GM19240 (cell line): ENCODE results near the gene SERPINA4.
"Not testable (repeated sequence)": the region's sequence is repeated elsewhere in the genome, so short reads cannot be mapped to it uniquely, and the experiment has no call there.

ENCODE experiments used
- DNase-seq: peaks from one replicate; pipeline ENCODE4 v3.0.0; 2011; ENCODE audit warnings: low spot score; ENCODE audit not compliant: insufficient read length

SERPINA4 gene

DNA sequence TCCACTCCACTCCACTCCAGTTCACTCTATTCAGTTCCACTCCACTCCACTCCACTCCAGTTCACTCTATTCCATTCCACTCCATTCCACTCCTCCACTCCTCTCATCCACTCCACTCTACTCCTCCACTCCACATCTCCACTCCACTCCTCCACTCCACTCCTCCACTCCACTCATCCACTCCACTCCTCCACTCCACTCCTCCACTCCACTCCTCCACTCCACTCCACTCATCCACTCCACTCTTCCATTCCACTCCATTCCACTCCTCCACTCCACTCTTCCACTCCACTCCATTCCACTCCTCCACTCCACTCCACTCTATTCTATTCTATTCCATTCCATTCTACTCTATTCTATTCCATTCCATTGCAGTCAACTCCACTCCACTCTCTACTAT lies 29.8 kb downstream of the SERPINA4 start:
- no peak for DNase-seq

DNA sequence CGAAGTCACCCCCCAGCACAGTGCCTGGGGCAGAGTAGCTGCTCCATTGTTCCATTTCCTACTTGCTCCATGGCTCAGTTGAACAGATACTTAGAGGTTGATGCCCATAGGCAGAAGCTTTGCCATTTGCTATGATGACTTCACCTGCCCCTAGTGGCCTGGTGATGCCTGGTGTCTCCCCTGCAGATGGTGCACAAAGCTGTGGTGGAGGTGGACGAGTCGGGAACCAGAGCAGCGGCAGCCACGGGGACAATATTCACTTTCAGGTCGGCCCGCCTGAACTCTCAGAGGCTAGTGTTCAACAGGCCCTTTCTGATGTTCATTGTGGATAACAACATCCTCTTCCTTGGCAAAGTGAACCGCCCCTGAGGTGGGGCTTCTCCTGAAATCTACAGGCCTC lies 30.6 kb downstream of the SERPINA4 start:
- no peak for DNase-seq

DNA sequence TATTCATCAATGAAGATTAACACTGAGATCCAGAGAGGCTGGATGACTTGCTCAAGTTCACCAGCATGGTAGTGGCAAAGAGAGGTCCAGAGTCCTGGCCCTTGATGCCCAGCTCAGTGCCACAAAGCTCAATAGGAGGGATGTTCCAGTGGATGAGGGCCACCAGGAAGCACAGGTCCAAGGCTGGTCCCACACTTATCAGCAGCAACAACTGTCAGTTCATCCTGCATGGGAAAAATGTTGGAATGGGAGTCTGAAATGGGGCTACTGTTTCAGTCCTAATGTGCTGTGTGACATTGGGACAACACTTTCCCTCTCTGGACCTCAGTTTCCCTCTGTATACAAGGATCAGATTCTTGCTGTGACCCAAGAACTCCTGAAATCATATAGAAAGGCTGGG lies 31.2 kb downstream of the SERPINA4 start:
- DNase-seq: no peak

DNA sequence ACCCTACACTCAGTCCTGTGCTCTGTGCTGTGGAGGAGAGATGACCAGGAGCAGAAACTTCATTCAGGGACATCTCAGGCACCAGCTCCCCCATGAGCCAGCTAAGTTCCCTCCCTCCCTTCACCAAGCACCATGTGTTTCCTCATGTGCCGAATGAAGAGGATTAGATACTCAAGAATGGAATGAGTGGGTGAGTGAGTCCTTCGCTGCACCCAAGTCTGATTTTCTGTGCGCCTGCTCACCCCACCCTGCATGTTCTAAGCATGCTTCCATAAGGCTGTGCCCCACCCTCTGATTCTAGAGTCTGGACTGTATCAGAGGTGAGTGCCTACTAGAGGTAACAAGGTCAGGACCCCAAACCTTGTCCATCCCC lies 32.1 kb downstream of the SERPINA4 start:
- no peak for DNase-seq

DNA sequence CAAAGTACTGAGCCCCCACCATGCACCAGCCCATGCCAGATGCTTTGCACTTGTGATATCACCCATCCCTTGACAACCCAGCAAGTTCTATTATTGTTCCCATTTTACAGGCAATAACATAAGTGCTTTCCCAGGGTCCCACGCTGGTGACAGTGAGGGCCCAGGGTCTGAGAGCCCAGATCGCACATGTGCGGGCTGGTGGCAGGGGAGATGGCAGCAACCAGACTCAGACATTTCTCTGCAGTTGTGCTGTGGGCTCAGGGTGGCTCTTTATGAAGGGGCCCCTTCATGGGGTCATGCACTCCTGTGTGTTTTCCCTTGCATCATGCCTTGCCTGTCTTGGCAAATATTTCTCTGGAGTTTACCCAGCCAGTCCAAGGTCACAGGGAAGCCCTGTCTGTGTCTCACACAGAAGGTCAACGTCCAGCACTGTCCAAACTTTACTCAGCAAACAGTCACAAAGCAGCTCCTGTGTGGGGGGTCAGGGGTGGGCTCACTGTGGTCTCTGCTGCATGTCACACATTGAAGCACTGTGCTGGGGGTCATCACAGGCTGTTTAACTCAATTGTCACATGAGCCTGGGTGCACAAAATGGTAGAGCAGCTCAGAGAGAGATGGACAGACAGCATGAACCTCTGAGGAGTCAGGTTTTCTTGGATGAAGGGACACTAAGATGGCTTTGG lies 32.6 kb downstream of the SERPINA4 start:
- no peak for DNase-seq

DNA sequence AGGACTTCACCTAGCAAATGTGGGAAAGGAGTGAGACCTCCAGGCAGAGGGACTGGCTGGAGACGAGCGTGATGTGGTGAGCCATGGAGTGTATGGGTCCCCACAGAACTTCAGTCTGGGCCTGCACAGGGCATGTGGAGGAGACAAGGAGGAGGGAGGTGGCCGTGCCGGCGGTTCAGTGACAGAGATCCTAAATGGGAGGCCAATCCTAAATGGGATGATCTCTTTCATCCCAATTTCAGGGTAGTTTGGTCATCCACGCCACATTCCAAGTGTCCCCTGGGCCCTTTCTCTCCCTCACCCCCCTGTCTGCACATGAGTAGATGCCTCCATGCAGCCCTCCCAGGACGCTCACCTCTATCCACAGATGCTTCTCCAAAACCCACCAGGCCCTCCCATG lies 33.2 kb downstream of the SERPINA4 start:
- DNase-seq: no peak

DNA sequence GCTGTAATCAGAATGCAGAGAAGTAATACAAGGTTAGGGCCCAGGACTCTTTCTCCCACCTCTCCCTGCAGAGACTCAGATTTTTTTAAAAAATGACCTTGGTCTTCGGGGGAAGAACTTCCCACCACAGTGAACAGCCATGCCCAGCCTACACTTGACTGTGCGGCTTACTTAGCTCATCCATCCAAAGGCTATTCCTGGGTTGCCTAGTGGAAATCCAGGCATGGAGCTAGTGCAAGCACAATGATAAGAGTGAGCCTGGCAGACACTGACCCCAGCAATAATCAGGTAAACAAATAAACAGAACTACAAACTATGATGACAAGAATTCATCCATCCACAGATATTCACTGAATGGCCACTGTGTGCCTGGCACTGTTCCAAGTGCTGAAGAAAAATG lies 34.7 kb downstream of the SERPINA4 start:
- DNase-seq: no peak

DNA sequence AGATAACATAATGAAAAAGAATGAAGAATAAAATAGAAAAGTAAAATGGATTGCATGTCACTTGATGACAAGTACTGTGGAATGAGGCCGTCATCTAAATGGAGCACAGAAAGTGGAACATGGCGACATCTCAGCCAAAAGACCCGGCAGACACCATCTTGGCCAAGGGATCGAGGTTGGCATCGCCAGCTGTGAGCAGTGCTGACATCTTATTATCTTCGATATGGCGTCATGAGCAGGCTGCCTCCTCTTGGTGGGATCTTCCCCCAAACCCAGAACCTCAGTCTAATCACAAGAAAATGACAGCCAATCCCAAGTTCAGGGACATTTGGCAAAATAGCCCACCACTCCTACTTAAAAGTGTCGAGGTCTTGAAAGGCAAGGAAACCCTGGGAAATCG lies 35.1 kb downstream of the SERPINA4 start:
- DNase-seq: no peak

DNA sequence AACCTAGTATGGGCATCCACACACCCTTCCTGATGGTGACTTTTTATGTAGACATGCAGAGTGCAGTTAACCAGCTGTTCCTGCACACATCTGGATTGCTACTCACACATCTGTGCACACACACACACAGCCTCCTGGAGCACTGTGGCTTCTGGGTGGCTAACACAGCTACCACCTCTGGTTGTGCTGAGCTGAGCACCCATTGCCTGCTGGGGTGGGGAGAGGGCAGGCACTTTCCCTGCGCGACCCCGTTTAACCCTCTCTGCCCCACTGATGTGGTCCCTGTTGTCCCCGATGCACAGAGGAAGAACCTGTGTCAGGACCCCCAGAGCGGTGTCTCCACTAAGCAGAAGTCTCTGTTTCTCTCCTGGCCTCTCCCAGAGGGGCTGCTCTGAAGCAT lies 36.5 kb downstream of the SERPINA4 start:
- DNase-seq: no peak

DNA sequence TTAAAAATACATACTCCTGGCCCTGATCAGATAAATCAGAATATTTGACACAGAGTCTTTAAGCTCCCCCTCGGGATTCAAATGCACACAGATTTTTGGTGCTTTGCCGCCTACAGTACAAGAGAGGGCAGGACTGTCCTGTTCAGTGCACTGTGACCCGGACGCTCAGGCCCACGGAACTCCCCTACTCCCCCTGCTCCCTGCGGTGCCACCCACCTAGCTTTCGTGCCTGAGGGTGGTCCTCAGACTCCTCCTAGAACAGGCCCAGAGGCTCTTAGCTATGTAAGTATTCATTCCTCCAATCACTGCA lies 37.2 kb downstream of the SERPINA4 start:
- DNase-seq: no peak

DNA sequence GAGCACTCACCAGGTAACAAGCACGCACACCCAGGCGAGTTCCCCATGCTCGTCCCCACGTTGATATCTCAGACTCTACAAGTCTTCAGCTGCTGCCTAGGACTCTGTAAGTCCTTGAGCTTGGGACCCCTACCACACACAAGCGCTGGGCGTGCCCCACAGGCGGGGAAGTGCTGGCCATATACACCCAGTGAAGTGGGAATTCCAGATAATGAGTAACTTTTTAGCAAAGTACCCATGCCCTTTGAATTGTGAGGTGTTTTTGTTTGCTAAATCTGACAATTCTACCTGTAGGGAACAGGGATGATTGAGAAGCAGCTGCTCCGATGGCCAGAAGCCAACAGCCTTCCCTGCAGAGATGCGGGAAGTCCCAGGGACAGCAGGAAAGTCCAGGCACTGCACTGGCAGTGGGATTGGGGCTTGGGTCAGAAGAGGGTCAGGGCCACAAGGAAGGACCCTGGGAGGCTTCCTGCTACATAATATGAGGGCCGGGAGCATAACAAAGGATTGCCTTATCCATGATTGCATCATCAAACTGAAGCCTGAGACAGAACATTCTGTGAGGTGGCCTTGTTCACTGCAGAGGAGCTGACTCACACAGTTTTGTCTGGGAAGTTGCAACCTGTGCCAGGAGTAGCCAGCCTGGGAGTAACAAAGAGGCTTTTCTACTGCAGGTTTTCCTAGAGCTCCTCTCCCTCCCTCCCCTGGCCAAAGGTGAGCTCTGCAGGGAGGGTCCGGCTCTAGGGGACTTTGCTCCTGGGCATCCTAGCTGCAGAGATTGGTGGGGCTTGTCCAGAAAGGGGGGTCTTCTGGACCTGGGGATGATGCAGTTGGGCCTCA lies 37.8 kb downstream of the SERPINA4 start:
- no peak for DNase-seq

DNA sequence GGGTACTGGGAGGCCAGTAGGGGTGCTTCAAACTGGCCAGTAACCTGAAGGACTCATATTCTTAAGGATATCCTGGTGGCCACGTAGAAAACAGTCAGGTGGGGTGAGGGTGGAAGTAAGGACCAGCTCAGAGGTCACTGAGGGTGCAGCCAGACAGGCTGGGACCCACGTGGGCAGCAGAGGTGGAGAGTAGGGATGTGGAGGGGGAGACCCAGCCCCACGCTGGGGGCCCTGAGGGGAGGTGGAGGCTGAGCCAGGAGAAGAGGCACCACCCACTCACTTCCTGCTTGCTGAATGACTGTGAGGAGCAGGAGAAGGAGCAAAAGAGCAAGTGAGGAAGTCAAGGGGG lies 38.4 kb downstream of the SERPINA4 start:
- DNase-seq: no peak

DNA sequence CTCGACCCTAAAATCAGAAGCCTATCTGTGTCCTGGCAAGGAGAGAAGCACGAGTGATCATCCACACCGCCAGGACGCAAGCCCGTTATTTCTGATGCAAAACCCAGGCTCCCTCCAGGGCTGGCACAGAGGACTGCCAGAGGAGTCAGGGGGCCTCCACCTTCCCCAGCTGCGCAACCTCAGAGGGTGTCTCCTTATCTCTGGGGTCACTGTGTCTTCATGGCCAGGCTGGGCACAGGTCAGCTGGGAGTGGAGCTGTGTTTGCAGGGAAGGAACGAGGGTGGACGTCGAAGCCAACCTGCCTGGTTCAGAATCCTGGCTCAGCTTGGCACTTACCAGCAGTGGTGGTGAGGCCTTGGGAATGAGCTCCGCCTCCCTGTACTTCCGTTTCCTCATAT lies 38.9 kb downstream of the SERPINA4 start:
- DNase-seq: no peak

DNA sequence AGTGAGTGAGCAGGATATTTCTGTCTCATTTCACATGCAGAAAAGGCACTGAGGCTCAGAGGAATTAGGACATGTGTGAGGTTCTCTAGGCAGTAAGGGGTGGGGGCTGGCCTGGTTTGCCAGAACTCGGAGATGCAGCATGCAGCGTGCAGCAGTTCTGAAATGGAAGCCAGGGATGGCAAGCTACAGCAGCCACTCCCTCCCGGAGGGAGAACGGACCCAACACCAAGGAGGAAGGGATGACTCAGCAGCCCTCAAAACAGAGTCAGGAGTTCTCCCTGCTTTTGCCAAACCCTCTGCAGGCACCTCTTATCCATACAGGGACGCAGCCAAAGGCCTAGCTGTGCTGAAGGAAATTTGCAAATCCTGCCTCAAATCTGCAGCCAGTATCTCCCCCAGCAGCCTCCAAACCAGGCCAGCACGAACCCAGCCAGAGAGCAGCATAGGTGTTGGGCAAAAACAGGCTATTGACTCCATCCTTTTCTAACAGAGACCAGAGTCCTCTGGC lies 40.7 kb downstream of the SERPINA4 start:
- DNase-seq: no peak

DNA sequence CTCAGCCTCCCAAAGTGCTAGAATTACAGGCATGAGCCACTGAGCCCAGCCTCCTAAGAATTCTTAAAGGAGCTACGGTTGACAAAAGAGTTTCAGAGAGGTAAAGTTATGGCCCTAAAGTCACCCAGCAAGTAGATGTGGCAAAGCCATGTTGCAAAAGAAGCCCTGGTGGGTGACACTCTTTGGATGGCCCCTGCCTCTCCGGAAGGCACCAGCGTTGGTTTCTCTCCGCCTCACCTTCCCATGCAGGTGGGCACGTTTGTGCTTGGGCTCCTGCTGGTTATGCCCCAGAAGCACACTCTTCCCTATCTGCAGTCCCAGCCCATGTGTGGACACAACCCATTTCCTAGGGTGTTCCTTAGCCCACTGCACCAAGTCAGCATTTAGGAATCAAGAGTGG lies 41.5 kb downstream of the SERPINA4 start:
- no peak for DNase-seq

DNA sequence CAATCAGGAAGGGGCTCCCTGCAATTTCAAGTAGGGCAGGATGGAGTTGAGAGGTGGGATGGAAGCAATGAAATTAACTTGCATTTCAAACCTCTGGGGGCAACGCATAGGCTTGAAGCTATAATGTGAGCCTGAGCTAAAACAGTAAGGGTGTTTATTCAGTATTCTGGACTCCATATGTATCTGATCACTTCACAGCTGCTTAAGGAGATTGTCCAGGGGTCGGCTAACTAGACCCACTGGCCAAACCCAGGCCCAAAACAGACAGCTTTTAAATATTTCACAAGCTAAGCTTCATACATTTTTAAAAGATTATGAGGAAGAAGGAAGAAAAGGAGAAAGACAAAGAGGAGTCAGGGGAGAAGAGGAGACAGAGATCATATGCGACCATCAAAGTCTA lies 44.1 kb downstream of the SERPINA4 start:
- DNase-seq: no peak

DNA sequence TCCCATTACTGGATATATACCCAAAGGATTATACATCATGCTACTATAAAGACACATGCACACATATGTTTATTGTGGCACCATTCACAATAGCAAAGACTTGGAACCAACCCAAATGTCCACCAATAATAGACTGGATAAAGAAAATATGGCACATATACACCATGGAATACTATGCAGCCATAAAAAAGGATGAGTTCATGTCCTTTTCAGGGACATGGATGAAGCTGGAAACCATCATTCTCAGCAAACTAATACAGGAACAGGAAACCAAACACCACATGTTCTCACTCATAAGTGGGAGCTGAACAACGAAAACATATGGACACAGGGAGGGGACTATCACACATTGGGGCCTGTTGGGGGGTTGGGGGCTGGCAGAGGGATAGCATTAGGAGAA lies 47.7 kb downstream of the SERPINA4 start:
- DNase-seq: not testable (repeated sequence)

DNA sequence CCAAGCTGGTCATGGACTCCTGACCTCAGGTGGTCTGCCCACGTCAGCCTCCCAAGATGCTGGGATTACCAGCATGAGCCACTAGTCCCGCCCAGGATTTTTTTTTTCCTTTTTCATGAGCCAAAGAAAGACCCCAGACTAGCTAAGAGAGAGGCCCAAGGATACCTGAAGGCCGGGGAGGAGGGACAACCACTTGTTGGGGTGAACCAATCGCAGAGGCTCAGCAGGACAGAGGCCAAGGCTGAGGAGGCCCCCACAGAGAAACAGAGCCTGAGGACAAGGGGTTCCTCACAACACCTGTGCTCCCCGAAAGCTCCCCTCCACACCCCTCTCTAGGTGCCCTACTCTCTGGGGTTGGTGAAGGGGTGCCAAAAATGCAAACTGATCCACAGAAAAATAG lies 49.9 kb downstream of the SERPINA4 start:
- DNase-seq: no peak

DNA sequence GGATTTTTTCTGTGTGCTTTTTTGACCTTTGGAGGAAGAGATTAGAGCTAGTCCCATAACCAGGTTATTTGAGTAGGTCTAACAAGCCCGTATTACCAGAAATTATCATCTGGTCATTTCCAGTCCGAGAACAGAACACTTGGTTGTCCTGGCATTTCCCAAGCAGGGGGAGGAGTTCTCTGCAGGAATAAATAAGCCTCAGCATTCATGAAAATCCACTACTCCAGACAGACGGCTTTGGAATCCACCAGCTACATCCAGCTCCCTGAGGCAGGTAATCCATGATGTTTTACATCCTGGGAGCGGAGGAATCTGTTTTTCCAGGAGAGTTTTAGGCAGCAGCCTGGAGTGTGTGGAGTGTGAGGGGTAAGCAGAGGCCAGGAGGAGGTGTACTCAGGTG lies 50.9 kb downstream of the SERPINA4 start, which contains the start of gene SERPINA3:
TSS of gene SERPINA3 (plus strand) at position 218 of the 400 bp plus-strand sequence. CDS start 2,051 bp downstream, outside the sequence.
- no peak for DNase-seq

DNA sequence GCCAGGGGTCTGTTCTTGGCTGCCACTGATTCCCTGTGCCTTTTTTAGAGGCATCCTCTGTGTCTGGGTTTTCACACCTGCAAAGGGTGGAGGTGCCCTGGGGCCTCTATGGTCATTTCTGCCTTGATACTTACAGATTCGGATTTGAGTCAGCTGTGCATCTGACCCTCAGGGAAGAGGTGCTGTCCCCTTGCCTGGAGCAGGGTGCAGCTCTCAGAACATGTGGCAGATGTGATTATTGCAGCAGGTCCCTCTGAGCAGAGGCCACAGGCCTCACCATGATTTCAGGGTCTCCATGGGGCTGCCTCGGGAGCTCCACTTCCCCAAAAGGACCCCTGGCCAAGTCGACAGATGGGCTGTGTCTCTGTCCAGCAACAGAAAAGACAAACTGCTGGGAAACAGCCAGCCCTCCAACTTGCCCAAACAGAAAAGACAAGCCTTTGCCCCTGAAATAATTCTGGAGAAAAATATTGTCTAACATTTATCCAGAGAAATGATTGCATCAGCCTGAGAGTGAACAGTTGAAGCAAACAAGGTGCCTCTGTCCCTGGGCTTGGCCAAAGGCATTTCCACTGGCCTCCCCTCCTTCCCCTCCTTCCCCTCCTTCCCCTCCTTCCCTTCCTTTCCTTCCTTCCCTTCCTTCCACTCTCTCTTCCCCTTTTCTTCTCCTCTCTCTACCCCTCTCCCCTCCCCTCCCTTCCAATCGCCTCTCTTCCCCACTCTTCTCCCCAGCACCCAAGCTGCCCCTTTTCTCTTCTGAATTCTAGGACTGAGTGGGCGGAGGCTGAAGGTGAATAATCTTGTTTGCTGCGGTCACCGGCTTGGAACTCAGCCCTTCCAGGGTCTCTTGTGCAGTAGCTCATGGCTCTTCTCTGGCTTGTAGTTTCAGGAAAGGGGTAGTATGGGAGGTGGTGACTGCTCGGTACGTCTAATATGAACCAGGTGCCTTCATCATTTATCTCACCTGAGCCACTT lies 51.6 kb downstream of the SERPINA4 start:
- no peak for DNase-seq

DNA sequence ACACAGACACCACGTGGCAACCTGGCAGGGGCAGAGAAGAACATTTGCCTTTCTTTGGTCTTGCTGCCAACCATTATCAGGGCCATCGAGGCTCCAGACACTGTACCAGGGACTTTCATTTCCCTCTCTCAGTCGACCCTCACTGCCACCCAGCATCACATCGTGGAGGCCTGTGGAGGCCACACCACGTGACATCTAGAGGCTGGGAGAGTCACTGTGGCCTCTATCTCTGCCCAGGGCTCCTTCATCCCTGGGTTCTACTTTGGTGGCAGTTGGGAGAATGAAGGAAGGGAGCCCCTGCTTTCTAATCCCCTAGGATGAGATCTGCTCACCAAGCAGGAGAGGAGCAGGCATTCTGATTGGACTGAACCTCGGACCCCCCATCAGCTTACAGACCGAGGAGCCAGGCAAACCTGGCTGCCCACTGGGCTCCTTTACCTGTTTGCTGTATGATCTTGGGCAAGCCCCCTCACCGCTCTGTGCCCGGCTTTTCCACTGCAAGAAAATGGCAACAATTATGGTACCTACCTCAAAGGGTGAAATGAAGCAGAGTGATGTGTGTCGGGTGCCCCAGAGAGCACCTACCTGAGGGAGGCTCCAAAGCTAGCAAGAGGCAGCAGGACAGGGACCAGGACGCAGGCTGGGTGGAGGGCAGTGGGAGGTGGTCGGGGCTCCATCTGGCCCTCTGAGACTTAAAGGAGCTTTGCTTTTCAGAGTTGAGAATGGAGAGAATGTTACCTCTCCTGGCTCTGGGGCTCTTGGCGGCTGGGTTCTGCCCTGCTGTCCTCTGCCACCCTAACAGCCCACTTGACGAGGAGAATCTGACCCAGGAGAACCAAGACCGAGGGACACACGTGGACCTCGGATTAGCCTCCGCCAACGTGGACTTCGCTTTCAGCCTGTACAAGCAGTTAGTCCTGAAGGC lies 52.7 kb downstream of the SERPINA4 start:
- no peak for DNase-seq
